Parathyroid adenoma (tissue), 2 donors: ENCODE data around the gene FYB2.

Experiments
- H2AFZ ChIP-seq: fragments of 300-600 bp; sonication (generic); one replicate; pipeline ENCODE4 v1.7.0; 2017; ENCODE audit warnings: antibody characterized with exemption, mild to moderate bottlenecking
- H3K27ac ChIP-seq: fragments of 300-600 bp; sonication (generic); one replicate; pipeline ENCODE4 v1.7.0; 2017
- H3K27me3 ChIP-seq: fragments of 300-600 bp; sonication (generic); one replicate; pipeline ENCODE4 v1.7.0; 2017; ENCODE audit warnings: low read length; ENCODE audit not compliant: control insufficient read depth, insufficient read depth
- H3K36me3 ChIP-seq: fragments of 300-600 bp; sonication (generic); one replicate; pipeline ENCODE4 v1.7.0; 2017; ENCODE audit warnings: low read length; ENCODE audit not compliant: control insufficient read depth, insufficient read depth
- H3K4me1 ChIP-seq: fragments of 300-600 bp; sonication (generic); one replicate; pipeline ENCODE4 v1.7.0; 2017; ENCODE audit warnings: control low read depth
- H3K4me2 ChIP-seq: fragments of 300-600 bp; sonication (generic); one replicate; pipeline ENCODE4 v1.7.0; 2017; ENCODE audit warnings: low read length
- H3K4me3 ChIP-seq: fragments of 300-600 bp; sonication (generic); one replicate; pipeline ENCODE4 v1.7.0; 2017; ENCODE audit warnings: low read depth, low read length
- H3K79me2 ChIP-seq: fragments of 300-600 bp; sonication (generic); one replicate; pipeline ENCODE4 v1.7.0; 2017; ENCODE audit warnings: control low read depth
- H3K9ac ChIP-seq: fragments of 300-600 bp; sonication (generic); one replicate; pipeline ENCODE4 v1.7.0; 2017; ENCODE audit warnings: mild to moderate bottlenecking
- H3K9me3 ChIP-seq: fragments of 300-600 bp; sonication (generic); one replicate; pipeline ENCODE4 v1.7.0; 2017; ENCODE audit warnings: low read length; ENCODE audit not compliant: control insufficient read depth
- TF ChIP-seq, protein P1 (sequence below): fragments of 300-600 bp; sonication (generic); IDR thresholded peaks from one replicate; pipeline ENCODE4 v1.7.0; 2017; ENCODE audit warnings: antibody characterized with exemption, mild to moderate bottlenecking
- donor health status: primary hyperparathyroidism.

FYB2 gene

DNA sequence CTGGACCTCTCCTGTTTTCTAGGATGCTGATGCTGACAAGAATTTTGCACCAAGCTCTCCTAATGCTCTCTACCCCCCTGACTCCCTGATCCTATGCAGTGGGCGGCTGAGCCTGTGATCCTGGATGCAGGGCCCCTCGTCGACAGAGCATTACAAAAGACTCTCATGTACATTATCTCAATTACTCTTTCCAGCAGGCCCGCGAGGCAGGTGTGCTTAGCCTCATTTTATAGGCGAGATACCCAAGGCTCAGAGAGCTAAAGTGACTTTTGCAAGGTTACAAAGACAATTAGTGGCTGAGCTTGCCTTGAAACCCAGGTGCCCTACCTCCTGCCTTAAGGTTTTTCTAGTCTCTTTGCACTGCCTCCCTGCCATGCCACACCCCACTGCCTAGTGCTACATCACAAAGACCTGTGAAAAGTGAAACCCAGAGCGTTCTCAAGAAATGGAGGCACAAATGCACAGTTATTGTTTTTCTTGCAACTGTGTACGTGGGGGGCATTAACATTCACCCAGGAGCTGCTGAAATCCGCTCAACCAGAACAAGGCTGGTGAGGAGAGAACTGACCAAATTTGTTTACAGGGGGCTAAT lies 25.4 kb upstream of the FYB2 start:
- H3K27ac ChIP-seq, result no peak overlapping the region
- H3K36me3 ChIP-seq, result no peaks in the 10 kb centered on the region

DNA sequence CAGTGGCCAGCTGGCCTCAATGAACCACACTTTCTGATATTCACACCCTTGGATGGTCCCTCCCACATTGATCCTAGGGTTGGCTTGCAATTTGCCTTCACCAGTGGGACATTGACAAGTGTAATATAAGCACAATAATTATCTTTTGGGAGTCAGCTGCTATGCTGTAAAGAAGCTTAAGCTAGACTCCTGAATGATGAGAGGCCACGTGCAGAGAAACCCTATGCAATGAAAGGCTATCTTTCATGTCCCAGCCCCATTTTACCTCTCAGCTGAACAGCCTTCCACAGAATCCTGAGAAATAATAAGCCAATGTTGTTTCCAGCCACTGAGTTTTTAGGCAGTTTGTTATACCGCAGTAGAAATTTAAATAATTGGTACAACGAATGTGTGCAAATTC lies 24.3 kb upstream of the FYB2 start:
- Histone ChIP-seq H3K9me3 (no peaks in the 10 kb centered on the region), H3K36me3 (no peaks in the 10 kb centered on the region)
- TF ChIP-seq, protein P1, sequence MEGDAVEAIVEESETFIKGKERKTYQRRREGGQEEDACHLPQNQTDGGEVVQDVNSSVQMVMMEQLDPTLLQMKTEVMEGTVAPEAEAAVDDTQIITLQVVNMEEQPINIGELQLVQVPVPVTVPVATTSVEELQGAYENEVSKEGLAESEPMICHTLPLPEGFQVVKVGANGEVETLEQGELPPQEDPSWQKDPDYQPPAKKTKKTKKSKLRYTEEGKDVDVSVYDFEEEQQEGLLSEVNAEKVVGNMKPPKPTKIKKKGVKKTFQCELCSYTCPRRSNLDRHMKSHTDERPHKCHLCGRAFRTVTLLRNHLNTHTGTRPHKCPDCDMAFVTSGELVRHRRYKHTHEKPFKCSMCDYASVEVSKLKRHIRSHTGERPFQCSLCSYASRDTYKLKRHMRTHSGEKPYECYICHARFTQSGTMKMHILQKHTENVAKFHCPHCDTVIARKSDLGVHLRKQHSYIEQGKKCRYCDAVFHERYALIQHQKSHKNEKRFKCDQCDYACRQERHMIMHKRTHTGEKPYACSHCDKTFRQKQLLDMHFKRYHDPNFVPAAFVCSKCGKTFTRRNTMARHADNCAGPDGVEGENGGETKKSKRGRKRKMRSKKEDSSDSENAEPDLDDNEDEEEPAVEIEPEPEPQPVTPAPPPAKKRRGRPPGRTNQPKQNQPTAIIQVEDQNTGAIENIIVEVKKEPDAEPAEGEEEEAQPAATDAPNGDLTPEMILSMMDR, result no peak

More for the DNA sequence above, 25.4 kb upstream of the FYB2 start:
- Histone ChIP-seq H3K4me1 (no peaks in the 10 kb centered on the region), H3K4me2 (no peak overlapping the region), H3K27me3 (no peaks in the 10 kb centered on the region), H2AFZ (no peak overlapping the region), H3K4me3 (no peak overlapping the region), H3K9me3 (no peaks in the 10 kb centered on the region), H3K9ac (no peak overlapping the region), H3K79me2 (no peaks in the 10 kb centered on the region)
- TF ChIP-seq, protein P1, result no peak

DNA sequence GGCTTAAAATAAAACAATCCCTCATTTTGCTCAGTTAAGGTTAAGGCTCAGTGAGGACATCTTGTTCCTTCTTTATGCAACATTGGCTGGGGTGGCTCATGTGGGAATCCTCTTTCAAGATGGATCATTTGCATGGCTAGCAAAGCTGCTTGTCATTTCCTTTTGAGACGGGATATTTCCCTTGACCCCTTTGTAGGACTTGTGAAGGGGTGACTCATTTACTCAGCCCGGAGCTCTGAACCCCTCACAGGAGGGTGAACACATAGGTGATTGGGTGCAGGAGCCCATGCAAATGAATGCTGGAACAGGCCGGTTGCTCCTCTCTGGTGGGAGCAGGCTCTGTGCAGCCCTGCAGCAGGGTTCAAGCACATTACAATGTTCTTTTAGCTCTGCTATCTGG lies 19.6 kb upstream of the FYB2 start:
- Histone ChIP-seq H2AFZ (no peak overlapping the region), H3K27me3 (no peaks in the 10 kb centered on the region), H3K4me1 (no peaks in the 10 kb centered on the region), H3K79me2 (no peaks in the 10 kb centered on the region), H3K9me3 (no peaks in the 10 kb centered on the region), H3K36me3 (no peaks in the 10 kb centered on the region), H3K4me3 (no peak overlapping the region), H3K9ac (no peak overlapping the region), H3K27ac (no peak overlapping the region), H3K4me2 (no peak overlapping the region)
- TF ChIP-seq, protein P1, result no peak

More for the DNA sequence above, 24.3 kb upstream of the FYB2 start:
- Histone ChIP-seq H3K79me2 (no peaks in the 10 kb centered on the region), H3K4me3 (no peak overlapping the region), H3K4me1 (no peaks in the 10 kb centered on the region), H2AFZ (no peak overlapping the region), H3K27me3 (no peaks in the 10 kb centered on the region), H3K9ac (no peak overlapping the region), H3K27ac (no peak overlapping the region), H3K4me2 (no peak overlapping the region)

DNA sequence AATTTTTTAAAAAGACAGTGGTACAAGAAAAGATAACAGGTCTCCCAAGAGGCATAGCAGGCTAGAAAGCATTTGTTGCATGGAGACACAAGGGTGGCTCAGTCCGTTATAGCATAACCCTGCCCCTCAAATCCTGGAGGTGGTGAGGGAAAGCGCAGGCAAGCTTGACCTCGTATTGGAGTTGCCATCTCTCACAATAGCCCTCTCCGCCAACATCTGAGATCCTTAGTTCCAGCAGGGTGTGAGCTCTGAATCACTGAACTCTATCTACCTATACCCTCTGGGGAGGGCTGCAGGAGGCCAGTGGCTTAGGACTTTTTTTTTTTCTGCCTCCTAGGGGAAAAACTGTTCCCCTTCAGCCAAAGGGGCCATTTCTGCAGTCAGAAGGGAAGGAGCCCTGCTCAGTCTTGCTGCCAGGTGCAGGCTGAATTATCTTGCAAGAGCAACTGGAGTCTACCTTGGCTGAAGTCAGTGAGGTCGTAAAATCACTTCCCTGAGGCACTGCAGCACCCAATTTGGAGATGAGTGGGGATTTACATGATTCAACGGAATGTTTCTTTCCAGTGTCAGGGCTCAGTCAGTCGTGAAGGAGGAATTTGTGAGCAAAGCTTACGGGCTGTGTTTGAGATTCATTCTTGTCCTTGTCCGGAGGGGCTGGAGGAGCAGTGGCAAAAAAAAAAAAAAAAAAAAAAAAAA lies 18.2 kb upstream of the FYB2 start:
- Histone ChIP-seq H3K27me3 (no peaks in the 10 kb centered on the region), H3K36me3 (no peaks in the 10 kb centered on the region), H3K9ac (no peak overlapping the region), H3K4me1 (no peaks in the 10 kb centered on the region), H2AFZ (no peak overlapping the region), H3K4me3 (no peak overlapping the region), H3K4me2 (no peak overlapping the region), H3K79me2 (no peaks in the 10 kb centered on the region), H3K27ac (no peak overlapping the region), H3K9me3 (no peaks in the 10 kb centered on the region)
- TF ChIP-seq, protein P1, result no peak

GRCh38 chr1:56836359-56836758 lies 17.2 kb upstream of the FYB2 start:
- H3K9me3 ChIP-seq, result no peaks in the 10 kb centered on the region
- H3K36me3 ChIP-seq, result no peaks in the 10 kb centered on the region
- H3K4me2 ChIP-seq, result no peak overlapping the region
- H3K9ac ChIP-seq, result no peak overlapping the region
- TF ChIP-seq, protein P1, result no peak
- H3K27me3 ChIP-seq, result no peaks in the 10 kb centered on the region
- H3K4me3 ChIP-seq, result no peak overlapping the region
- no peaks in the 10 kb centered on the region for H3K79me2 ChIP-seq
- no peaks in the 10 kb centered on the region for H3K4me1 ChIP-seq
- no peak overlapping the region for H2AFZ ChIP-seq
- H3K27ac ChIP-seq, result no peak overlapping the region
